ENCODE data around the gene DNAI1. TPM values are rescaled to one million over a fixed set of nuclear protein-coding genes. Genes with fewer than 3 reads are reported as not detected.

DNAI1 gene
- polyA plus RNA-seq, 1 of the 3 experiments (the other 2 are of a cell fraction) = 0.46 TPM

- 53% methylated on average over 2 of the region's 2 CpGs for WGBS (ENCODE audit: low lambda C conversion rate)
- H4K20me1 ChIP-seq (ENCODE audit: insufficient read depth) = no peaks in the 10 kb centered on the region
- TF ChIP-seq TAF1 (IDR thresholded peaks at IDR 0.05; ENCODE audit: borderline replicate concordance, low read depth, low read length) (no peak), FOXJ3 (CRISPR knock-in tag; IDR thresholded peaks at IDR 0.05) (no peak), GATA2 (CRISPR knock-in tag; IDR thresholded peaks at IDR 0.05) (no peak), EZH2phosphoT487 (IDR thresholded peaks at IDR 0.05; ENCODE audit: borderline replicate concordance, low read depth) (no peak)
- ChIA-PET POLR2A (no interaction called here), CTCF (interaction anchor here (1.0 to 3.8 kb wide), 7 partner anchors 18 to 115 kb away, joined by 3 to 12 read pairs (median 5); no protein-coding TSS in a partner anchor)
- H3K27ac ChIP-seq (ENCODE audit: low read depth in 2 of 2, low read length in 1 of 2) = no peak overlapping the region
- H3K4me3 ChIP-seq (ENCODE audit: low read depth in 2 of 2, low read length in 1 of 2) = no peak overlapping the region
- no peak for DNase-seq
- H3K4me1 ChIP-seq (ENCODE audit: control insufficient read depth in 1 of 2, insufficient read depth in 2 of 2, low read depth in 1 of 2, low read length in 1 of 2) = peaks cover 0 to 18% of the 10 kb centered on the region in 2 experiments; a peak in 1 of 4 replicates
- no peaks in the 10 kb centered on the region for H3F3A ChIP-seq (replicated peaks; ENCODE audit: insufficient read depth)
- no peak overlapping the region for H3K9ac ChIP-seq
- no peak overlapping the region for H2AFZ ChIP-seq (ENCODE audit: low read depth)
- H3K79me2 ChIP-seq (ENCODE audit: insufficient read depth) = no peaks in the 10 kb centered on the region
- H3K9me2 ChIP-seq = no peaks in the 10 kb centered on the region
- no peaks in the 10 kb centered on the region for H3K9me3 ChIP-seq
- no peaks in the 10 kb centered on the region for H3K27me3 ChIP-seq (ENCODE audit: insufficient read depth)
- H3K36me3 ChIP-seq (replicated peaks in 1 of 2; ENCODE audit: control insufficient read depth in 1 of 2, insufficient read depth in 2 of 2, low read length in 1 of 2) = no peaks in the 10 kb centered on the region
- H3K4me2 ChIP-seq = no peak overlapping the region
Observed at GRCh38 chr9:34518896-34519295, 60.3 kb downstream of the DNAI1 start.

GRCh38 chr9:34519321-34520020, 60.9 kb downstream of the DNAI1 start:
- H3F3A ChIP-seq (replicated peaks; ENCODE audit: insufficient read depth) = no peaks in the 10 kb centered on the region
- no peaks in the 10 kb centered on the region for H3K9me2 ChIP-seq
- POLR2A ChIA-PET = no interaction called here
- no peak for DNase-seq
- no peaks in the 10 kb centered on the region for H3K36me3 ChIP-seq (replicated peaks in 1 of 2; ENCODE audit: control insufficient read depth in 1 of 2, insufficient read depth in 2 of 2, low read length in 1 of 2)
- H3K27ac ChIP-seq (ENCODE audit: low read depth in 2 of 2, low read length in 1 of 2) = no peak overlapping the region
- no peaks in the 10 kb centered on the region for H4K20me1 ChIP-seq (ENCODE audit: insufficient read depth)
- H3K79me2 ChIP-seq (ENCODE audit: insufficient read depth) = no peaks in the 10 kb centered on the region
- H3K9ac ChIP-seq = no peak overlapping the region
- WGBS (ENCODE audit: low lambda C conversion rate) = 78% methylated on average over 1 of the region's 2 CpGs
- H3K4me2 ChIP-seq = no peak overlapping the region
- H3K4me1 ChIP-seq (ENCODE audit: control insufficient read depth in 1 of 2, insufficient read depth in 2 of 2, low read depth in 1 of 2, low read length in 1 of 2) = peaks cover 0 to 18% of the 10 kb centered on the region in 2 experiments; a peak in 1 of 4 replicates
- TF ChIP-seq FOSL2 (IDR thresholded peaks at IDR 0.05; ENCODE audit: borderline replicate concordance, low read depth) = no peak
- no peak for TF ChIP-seq FOXJ3 (CRISPR knock-in tag; IDR thresholded peaks at IDR 0.05)
- TF ChIP-seq POLR2AphosphoS5 (IDR thresholded peaks at IDR 0.05; ENCODE audit: low read depth, low read length) = no peak
- no peak for TF ChIP-seq TCF12 (IDR thresholded peaks at IDR 0.05)
- TF ChIP-seq USF1 (IDR thresholded peaks at IDR 0.05; ENCODE audit: borderline replicate concordance, low read depth) = no peak
- no peak for TF ChIP-seq ELF1 (IDR thresholded peaks at IDR 0.05)
- no peak for TF ChIP-seq FOXM1 (IDR thresholded peaks at IDR 0.05; ENCODE audit: low read depth)
- TF ChIP-seq MXI1 (IDR thresholded peaks at IDR 0.05; ENCODE audit: low read depth, low read length) = no peak
- TF ChIP-seq CTCF (IDR thresholded peaks at IDR 0.05) = no peak
- no peak for TF ChIP-seq MAX (IDR thresholded peaks at IDR 0.05; ENCODE audit: low read depth)
- no peak for TF ChIP-seq ZBTB33 (IDR thresholded peaks at IDR 0.05; ENCODE audit: borderline replicate concordance, low read depth)
- H3K9me3 ChIP-seq = no peaks in the 10 kb centered on the region
- CTCF ChIA-PET = interaction anchor here (1.0 to 3.8 kb wide), 9 partner anchors 18 to 116 kb away, joined by 3 to 12 read pairs (median 4); no protein-coding TSS in a partner anchor
- H2AFZ ChIP-seq (ENCODE audit: low read depth) = no peak overlapping the region
- H3K4me3 ChIP-seq (ENCODE audit: low read depth in 2 of 2, low read length in 1 of 2) = no peak overlapping the region
- H3K27me3 ChIP-seq (ENCODE audit: insufficient read depth) = no peaks in the 10 kb centered on the region
